GM23338 (cell line): ENCODE measurements around the gene TTC28. TPM values are rescaled to one million over a fixed set of nuclear protein-coding genes. Genes with fewer than 3 reads are reported as not detected.

Source experiments
- ATAC-seq: fragments of 200-7000 bp; cut with Tn5 transposase; 3 replicates; pipeline ENCODE4 v1.9.1; 2020
- DNase-seq: peaks from one replicate; pipeline ENCODE4 v3.0.0-alpha.2; 2015; ENCODE audit warnings: low spot score
- H2AFZ ChIP-seq: fragments of 200-600 bp; sonication (generic); 2 replicates; pipeline ENCODE4 v1.8.0; 2016; ENCODE audit warnings: antibody characterized with exemption, mild to moderate bottlenecking, moderate library complexity
- H3F3A ChIP-seq: fragments of 200-600 bp; sonication (generic); replicated peaks from 2 replicates; pipeline ENCODE4 v1.8.0; 2017; ENCODE audit warnings: antibody characterized with exemption, mixed run types, low read depth
- H3K27ac ChIP-seq: fragments of 200-600 bp; sonication (generic); 2 replicates; pipeline ENCODE4 v1.6.1; 2016; ENCODE audit warnings: low read depth
- H3K27me3 ChIP-seq: fragments of 200-600 bp; sonication (generic); 2 replicates; pipeline ENCODE4 v1.8.0; 2016; ENCODE audit warnings: mild to moderate bottlenecking, mixed run types, moderate library complexity; ENCODE audit not compliant: insufficient read depth
- H3K36me3 ChIP-seq: fragments of 200-600 bp; sonication (generic); 2 replicates; pipeline ENCODE4 v1.8.0; 2016; ENCODE audit warnings: mild to moderate bottlenecking; ENCODE audit not compliant: insufficient read depth
- H3K4me1 ChIP-seq: fragments of 200-600 bp; sonication (generic); 2 replicates; pipeline ENCODE4 v1.8.0; 2016; ENCODE audit warnings: mild to moderate bottlenecking, moderate library complexity; ENCODE audit not compliant: insufficient read depth
- H3K4me2 ChIP-seq: fragments of 200-600 bp; sonication (generic); 2 replicates; pipeline ENCODE4 v1.7.1; 2017; ENCODE audit warnings: mixed run types
- H3K4me3 ChIP-seq: fragments of 200-600 bp; sonication (generic); 2 replicates; pipeline ENCODE4 v1.6.1; 2016; ENCODE audit warnings: mixed run types
- H3K79me2 ChIP-seq: fragments of 200-600 bp; sonication (generic); replicated peaks from 2 replicates; pipeline ENCODE4 v1.8.0; 2017; ENCODE audit warnings: mild to moderate bottlenecking; ENCODE audit not compliant: insufficient read depth
- H3K9me2 ChIP-seq: fragments of 200-600 bp; sonication (generic); 2 replicates; pipeline ENCODE4 v1.8.0; 2017; ENCODE audit not compliant: insufficient read depth
- H4K20me1 ChIP-seq: fragments of 200-600 bp; sonication (generic); replicated peaks from 2 replicates; pipeline ENCODE4 v1.8.0; 2017; ENCODE audit warnings: mild to moderate bottlenecking; ENCODE audit not compliant: insufficient read depth
- H3K27ac Mint-ChIP-seq: 2 replicates; pipeline ENCODE4 v1.8.0; 2020; ENCODE audit warnings: inconsistent platforms, mild to moderate bottlenecking, moderate library complexity, mixed read lengths
- H3K27me3 Mint-ChIP-seq: 3 replicates; pipeline ENCODE4 v1.8.0; 2022; ENCODE audit warnings: low read depth, mild to moderate bottlenecking, moderate library complexity, mixed read lengths, inconsistent platforms; ENCODE audit not compliant: insufficient read depth, poor library complexity
- H3K36me3 Mint-ChIP-seq: 3 replicates; pipeline ENCODE4 v1.8.0; 2021; ENCODE audit warnings: low read depth, mild to moderate bottlenecking, inconsistent platforms, moderate library complexity, mixed read lengths
- H3K4me1 Mint-ChIP-seq: 3 replicates; pipeline ENCODE4 v1.8.0; 2020; ENCODE audit warnings: mild to moderate bottlenecking, inconsistent platforms, mixed read lengths
- H3K4me3 Mint-ChIP-seq: 3 replicates; pipeline ENCODE4 v1.8.0; 2021; ENCODE audit warnings: moderate library complexity, mild to moderate bottlenecking, inconsistent platforms, mixed read lengths
- H3K9me3 Mint-ChIP-seq: 3 replicates; pipeline ENCODE4 v1.8.0; 2020; ENCODE audit warnings: moderate library complexity, mild to moderate bottlenecking, inconsistent platforms, mixed read lengths
- EZH2phosphoT487 ChIP-seq: fragments of 200-600 bp; sonication (generic); IDR thresholded peaks from one replicate; pipeline ENCODE4 v1.8.1; 2018; ENCODE audit warnings: antibody characterized with exemption; ENCODE audit not compliant: unreplicated experiment
- JUNB ChIP-seq: IDR thresholded peaks from one replicate; pipeline ENCODE4 v1.6.1; 2016; ENCODE audit warnings: antibody characterized with exemption; ENCODE audit not compliant: unreplicated experiment
- STAT1 ChIP-seq: IDR thresholded peaks from one replicate; pipeline ENCODE4 v1.6.1; 2016; ENCODE audit warnings: antibody characterized with exemption; ENCODE audit not compliant: unreplicated experiment
- ZNF114 ChIP-seq: fragments of 250-450 bp; sonication (Bioruptor Pico); IDR thresholded peaks from 2 replicates; pipeline ENCODE4 v1.5.0; 2020; ENCODE audit warnings: mild to moderate bottlenecking, moderate library complexity
- ZNF331 ChIP-seq: fragments of 250-450 bp; sonication (Bioruptor Pico); IDR thresholded peaks from 2 replicates; pipeline ENCODE4 v1.5.0; 2020; ENCODE audit warnings: low read depth, mild to moderate bottlenecking, moderate library complexity
- polyA plus RNA-seq: library from polyadenylated mRNA; unstranded; fragments of >200 nt; fragmentation: Nextera tagmentation; extraction: Ambion mirVana; gene quantifications from 2 replicates; pipeline ENCODE4 v1.2.1, GENCODE V29; 2016
- total RNA-seq: library from RNA; depleted of rRNA; stranded (reverse); fragments of >200 nt; shearing (Covaris generic); gene quantifications from 2 replicates; pipeline ENCODE4 v1.2.3, GENCODE V29; 2014
- TF ChIP-seq, protein P1 (sequence below), 2 experiments: fragments of 200-600 bp in 1 of 2; sonication (generic) in 1 of 2; conservative IDR thresholded peaks; 2 replicates each; pipeline versions ENCODE4 v1.5.1 to v1.6.1; 2016 to 2017; ENCODE audit warnings: antibody characterized with exemption in 2 of 2, low read depth in 2 of 2, mild to moderate bottlenecking in 2 of 2, moderate library complexity in 1 of 2
- TF ChIP-seq, protein P2 (sequence below): IDR thresholded peaks from 2 replicates; pipeline ENCODE4 v1.6.1; 2016; ENCODE audit warnings: antibody characterized with exemption
- TF ChIP-seq, protein P3 (sequence below): IDR thresholded peaks from one replicate; pipeline ENCODE4 v1.6.1; 2018; ENCODE audit warnings: antibody characterized with exemption; ENCODE audit not compliant: unreplicated experiment
- TF ChIP-seq, protein P4 (sequence below): fragments of 250-450 bp; sonication (Bioruptor Pico); IDR thresholded peaks from 2 replicates; pipeline ENCODE4 v1.5.0; 2020; ENCODE audit warnings: mild to moderate bottlenecking, moderate library complexity

The TTC28 gene
- total and polyA plus RNA-seq, 2 experiments from 2014 or later: 4.5 to 16.1 TPM

DNA sequence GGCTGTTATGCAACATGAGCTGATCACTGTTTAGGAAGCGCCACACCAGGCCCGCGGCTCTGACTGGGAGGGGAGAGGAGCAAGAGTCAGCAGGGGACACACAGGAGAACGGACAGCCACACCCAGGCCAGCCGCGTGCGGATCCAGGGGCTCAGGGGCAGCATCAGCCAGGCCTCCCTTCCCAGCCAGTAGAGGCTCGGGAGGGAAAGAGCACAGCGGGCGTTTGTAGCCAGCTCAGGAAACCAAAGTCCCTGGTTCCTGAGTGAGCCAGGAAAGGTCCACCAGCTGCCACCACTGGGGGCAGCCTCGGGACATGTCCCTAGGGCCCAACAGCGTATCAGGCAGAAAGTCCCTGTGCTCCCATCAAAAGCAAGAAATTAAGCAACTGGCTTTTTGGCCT lies 688.8 kb downstream of the TTC28 start:
- Mint-ChIP-seq H3K4me1 (peaks cover 23% of the 10 kb centered on the region), H3K4me3 (no peak overlapping the region; the same call in 2 of the 3 replicates), H3K36me3 (peaks cover 9% of the 10 kb centered on the region), H3K27ac (no peak overlapping the region), H3K27me3 (peaks cover 4% of the 10 kb centered on the region), H3K9me3 (no peaks in the 10 kb centered on the region)
- Histone ChIP-seq H3K9me2 (no peaks in the 10 kb centered on the region), H4K20me1 (no peaks in the 10 kb centered on the region; the same call in none of the 2 replicates), H3K79me2 (no peaks in the 10 kb centered on the region), H3K36me3 (no peaks in the 10 kb centered on the region; the same call in 1 of the 2 replicates), H3K4me1 (peaks cover 12% of the 10 kb centered on the region; the same call in 1 of the 2 replicates), H3K27ac (no peak overlapping the region), H3F3A (0 out of 2 replicates have a peak, but pooled peaks cover 8% of the 10 kb centered on the region), H3K27me3 (no peaks in the 10 kb centered on the region), H2AFZ (no peak overlapping the region), H3K4me2 (no peak overlapping the region), H3K4me3 (no peak overlapping the region)
- ATAC-seq: peak; percentile 90
- peak; percentile 93 for DNase-seq
- TF ChIP-seq, protein P1, sequence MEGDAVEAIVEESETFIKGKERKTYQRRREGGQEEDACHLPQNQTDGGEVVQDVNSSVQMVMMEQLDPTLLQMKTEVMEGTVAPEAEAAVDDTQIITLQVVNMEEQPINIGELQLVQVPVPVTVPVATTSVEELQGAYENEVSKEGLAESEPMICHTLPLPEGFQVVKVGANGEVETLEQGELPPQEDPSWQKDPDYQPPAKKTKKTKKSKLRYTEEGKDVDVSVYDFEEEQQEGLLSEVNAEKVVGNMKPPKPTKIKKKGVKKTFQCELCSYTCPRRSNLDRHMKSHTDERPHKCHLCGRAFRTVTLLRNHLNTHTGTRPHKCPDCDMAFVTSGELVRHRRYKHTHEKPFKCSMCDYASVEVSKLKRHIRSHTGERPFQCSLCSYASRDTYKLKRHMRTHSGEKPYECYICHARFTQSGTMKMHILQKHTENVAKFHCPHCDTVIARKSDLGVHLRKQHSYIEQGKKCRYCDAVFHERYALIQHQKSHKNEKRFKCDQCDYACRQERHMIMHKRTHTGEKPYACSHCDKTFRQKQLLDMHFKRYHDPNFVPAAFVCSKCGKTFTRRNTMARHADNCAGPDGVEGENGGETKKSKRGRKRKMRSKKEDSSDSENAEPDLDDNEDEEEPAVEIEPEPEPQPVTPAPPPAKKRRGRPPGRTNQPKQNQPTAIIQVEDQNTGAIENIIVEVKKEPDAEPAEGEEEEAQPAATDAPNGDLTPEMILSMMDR (conservative IDR thresholded peaks at IDR 0.05; ENCODE audit: low read depth in 2 of 2): peak; percentile 67 to 74
- TF ChIP-seq, protein P2, sequence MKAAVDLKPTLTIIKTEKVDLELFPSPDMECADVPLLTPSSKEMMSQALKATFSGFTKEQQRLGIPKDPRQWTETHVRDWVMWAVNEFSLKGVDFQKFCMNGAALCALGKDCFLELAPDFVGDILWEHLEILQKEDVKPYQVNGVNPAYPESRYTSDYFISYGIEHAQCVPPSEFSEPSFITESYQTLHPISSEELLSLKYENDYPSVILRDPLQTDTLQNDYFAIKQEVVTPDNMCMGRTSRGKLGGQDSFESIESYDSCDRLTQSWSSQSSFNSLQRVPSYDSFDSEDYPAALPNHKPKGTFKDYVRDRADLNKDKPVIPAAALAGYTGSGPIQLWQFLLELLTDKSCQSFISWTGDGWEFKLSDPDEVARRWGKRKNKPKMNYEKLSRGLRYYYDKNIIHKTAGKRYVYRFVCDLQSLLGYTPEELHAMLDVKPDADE: no peak
- TF ChIP-seq, protein P3, sequence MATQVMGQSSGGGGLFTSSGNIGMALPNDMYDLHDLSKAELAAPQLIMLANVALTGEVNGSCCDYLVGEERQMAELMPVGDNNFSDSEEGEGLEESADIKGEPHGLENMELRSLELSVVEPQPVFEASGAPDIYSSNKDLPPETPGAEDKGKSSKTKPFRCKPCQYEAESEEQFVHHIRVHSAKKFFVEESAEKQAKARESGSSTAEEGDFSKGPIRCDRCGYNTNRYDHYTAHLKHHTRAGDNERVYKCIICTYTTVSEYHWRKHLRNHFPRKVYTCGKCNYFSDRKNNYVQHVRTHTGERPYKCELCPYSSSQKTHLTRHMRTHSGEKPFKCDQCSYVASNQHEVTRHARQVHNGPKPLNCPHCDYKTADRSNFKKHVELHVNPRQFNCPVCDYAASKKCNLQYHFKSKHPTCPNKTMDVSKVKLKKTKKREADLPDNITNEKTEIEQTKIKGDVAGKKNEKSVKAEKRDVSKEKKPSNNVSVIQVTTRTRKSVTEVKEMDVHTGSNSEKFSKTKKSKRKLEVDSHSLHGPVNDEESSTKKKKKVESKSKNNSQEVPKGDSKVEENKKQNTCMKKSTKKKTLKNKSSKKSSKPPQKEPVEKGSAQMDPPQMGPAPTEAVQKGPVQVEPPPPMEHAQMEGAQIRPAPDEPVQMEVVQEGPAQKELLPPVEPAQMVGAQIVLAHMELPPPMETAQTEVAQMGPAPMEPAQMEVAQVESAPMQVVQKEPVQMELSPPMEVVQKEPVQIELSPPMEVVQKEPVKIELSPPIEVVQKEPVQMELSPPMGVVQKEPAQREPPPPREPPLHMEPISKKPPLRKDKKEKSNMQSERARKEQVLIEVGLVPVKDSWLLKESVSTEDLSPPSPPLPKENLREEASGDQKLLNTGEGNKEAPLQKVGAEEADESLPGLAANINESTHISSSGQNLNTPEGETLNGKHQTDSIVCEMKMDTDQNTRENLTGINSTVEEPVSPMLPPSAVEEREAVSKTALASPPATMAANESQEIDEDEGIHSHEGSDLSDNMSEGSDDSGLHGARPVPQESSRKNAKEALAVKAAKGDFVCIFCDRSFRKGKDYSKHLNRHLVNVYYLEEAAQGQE: no peak
- no peak for TF ChIP-seq JUNB

DNA sequence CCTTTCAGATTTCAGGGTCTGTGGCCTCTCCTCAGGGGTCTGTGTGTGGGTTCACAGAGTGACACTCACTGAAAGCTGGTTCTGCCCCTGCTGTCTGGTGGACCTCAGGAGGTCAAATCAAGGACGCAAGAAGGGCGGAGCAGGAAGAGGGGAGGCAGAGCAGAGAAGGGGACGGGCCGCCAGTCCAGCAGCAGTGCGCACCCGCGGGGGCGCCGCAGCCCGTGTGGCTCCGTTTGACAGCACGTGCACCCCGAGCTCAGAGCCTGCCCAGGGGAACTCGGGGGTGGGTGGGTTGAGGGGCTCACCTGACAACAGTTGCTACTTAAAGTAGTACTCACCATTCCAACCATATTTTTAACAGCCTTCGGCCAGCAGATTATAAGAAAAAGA lies 689.2 kb downstream of the TTC28 start:
- Histone ChIP-seq H3K79me2 (no peaks in the 10 kb centered on the region), H2AFZ (no peak overlapping the region), H4K20me1 (no peaks in the 10 kb centered on the region; the same call in none of the 2 replicates), H3K4me1 (peaks cover 12% of the 10 kb centered on the region; the same call in 1 of the 2 replicates), H3K9me2 (no peaks in the 10 kb centered on the region), H3K36me3 (no peaks in the 10 kb centered on the region; the same call in 1 of the 2 replicates), H3F3A (0 out of 2 replicates have a peak, but pooled peaks cover 8% of the 10 kb centered on the region), H3K4me2 (no peak overlapping the region), H3K27me3 (no peaks in the 10 kb centered on the region), H3K27ac (no peak overlapping the region), H3K4me3 (no peak overlapping the region)
- no peak overlapping the region for H3K27ac Mint-ChIP-seq
- peaks cover 4% of the 10 kb centered on the region for H3K27me3 Mint-ChIP-seq
- peaks cover 23% of the 10 kb centered on the region for H3K4me1 Mint-ChIP-seq
- peaks cover 9% of the 10 kb centered on the region; the same call in 2 of the 3 replicates for H3K36me3 Mint-ChIP-seq
- DNase-seq: no peak
- ATAC-seq: 0 out of 3 replicates have a peak, but pooled peaks have one; percentile 3
- H3K4me3 Mint-ChIP-seq: no peak overlapping the region
- H3K9me3 Mint-ChIP-seq: no peaks in the 10 kb centered on the region
- TF ChIP-seq STAT1 (no peak), ZNF331 (CRISPR knock-in tag) (no peak), EZH2phosphoT487 (no peak), ZNF114 (CRISPR knock-in tag) (no peak), JUNB (no peak)
- TF ChIP-seq, protein P4, sequence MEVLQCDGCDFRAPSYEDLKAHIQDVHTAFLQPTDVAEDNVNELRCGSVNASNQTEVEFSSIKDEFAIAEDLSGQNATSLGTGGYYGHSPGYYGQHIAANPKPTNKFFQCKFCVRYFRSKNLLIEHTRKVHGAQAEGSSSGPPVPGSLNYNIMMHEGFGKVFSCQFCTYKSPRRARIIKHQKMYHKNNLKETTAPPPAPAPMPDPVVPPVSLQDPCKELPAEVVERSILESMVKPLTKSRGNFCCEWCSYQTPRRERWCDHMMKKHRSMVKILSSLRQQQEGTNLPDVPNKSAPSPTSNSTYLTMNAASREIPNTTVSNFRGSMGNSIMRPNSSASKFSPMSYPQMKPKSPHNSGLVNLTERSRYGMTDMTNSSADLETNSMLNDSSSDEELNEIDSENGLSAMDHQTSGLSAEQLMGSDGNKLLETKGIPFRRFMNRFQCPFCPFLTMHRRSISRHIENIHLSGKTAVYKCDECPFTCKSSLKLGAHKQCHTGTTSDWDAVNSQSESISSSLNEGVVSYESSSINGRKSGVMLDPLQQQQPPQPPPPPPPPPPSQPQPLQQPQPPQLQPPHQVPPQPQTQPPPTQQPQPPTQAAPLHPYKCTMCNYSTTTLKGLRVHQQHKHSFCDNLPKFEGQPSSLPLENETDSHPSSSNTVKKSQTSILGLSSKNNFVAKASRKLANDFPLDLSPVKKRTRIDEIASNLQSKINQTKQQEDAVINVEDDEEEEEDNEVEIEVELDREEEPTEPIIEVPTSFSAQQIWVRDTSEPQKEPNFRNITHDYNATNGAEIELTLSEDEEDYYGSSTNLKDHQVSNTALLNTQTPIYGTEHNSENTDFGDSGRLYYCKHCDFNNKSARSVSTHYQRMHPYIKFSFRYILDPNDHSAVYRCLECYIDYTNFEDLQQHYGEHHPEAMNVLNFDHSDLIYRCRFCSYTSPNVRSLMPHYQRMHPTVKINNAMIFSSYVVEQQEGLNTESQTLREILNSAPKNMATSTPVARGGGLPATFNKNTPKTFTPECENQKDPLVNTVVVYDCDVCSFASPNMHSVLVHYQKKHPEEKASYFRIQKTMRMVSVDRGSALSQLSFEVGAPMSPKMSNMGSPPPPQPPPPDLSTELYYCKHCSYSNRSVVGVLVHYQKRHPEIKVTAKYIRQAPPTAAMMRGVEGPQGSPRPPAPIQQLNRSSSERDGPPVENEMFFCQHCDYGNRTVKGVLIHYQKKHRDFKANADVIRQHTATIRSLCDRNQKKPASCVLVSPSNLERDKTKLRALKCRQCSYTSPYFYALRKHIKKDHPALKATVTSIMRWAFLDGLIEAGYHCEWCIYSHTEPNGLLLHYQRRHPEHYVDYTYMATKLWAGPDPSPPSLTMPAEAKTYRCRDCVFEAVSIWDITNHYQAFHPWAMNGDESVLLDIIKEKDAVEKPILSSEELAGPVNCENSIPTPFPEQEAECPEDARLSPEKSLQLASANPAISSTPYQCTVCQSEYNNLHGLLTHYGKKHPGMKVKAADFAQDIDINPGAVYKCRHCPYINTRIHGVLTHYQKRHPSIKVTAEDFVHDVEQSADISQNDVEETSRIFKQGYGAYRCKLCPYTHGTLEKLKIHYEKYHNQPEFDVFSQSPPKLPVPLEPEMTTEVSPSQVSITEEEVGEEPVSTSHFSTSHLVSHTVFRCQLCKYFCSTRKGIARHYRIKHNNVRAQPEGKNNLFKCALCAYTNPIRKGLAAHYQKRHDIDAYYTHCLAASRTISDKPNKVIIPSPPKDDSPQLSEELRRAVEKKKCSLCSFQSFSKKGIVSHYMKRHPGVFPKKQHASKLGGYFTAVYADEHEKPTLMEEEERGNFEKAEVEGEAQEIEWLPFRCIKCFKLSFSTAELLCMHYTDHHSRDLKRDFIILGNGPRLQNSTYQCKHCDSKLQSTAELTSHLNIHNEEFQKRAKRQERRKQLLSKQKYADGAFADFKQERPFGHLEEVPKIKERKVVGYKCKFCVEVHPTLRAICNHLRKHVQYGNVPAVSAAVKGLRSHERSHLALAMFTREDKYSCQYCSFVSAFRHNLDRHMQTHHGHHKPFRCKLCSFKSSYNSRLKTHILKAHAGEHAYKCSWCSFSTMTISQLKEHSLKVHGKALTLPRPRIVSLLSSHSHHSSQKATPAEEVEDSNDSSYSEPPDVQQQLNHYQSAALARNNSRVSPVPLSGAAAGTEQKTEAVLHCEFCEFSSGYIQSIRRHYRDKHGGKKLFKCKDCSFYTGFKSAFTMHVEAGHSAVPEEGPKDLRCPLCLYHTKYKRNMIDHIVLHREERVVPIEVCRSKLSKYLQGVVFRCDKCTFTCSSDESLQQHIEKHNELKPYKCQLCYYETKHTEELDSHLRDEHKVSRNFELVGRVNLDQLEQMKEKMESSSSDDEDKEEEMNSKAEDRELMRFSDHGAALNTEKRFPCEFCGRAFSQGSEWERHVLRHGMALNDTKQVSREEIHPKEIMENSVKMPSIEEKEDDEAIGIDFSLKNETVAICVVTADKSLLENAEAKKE (CRISPR knock-in tag): no peak
